Keratinocyte (primary cell): Measurements from ENCODE around the gene NOM1. TPM values are rescaled to one million over a fixed set of nuclear protein-coding genes. Genes with fewer than 3 reads are reported as not detected.

ENCODE experiments used
- DNase-seq: peaks from one replicate; pipeline ENCODE4 v3.0.0-alpha.2; 2011; ENCODE audit warnings: low read depth, missing footprints, low spot score
- FAIRE-seq: peaks from 2 replicates; lab custom pipeline; 2011; peaks lifted over from hg19 to GRCh38; lab: Jason Lieb, UNC
- H2AFZ ChIP-seq: 2 replicates; pipeline ENCODE4 v1.6.0; 2012; ENCODE audit warnings: low read length, control low read depth, inconsistent platforms; ENCODE audit not compliant: control insufficient read depth
- H3K27ac ChIP-seq: 2 replicates; pipeline ENCODE4 v1.5.1; 2011; ENCODE audit warnings: low read length; ENCODE audit not compliant: control insufficient read depth, insufficient read depth
- H3K27me3 ChIP-seq: 3 replicates; pipeline ENCODE4 v1.6.0; 2011; ENCODE audit warnings: low read length; ENCODE audit not compliant: control insufficient read depth, insufficient read depth; ENCODE audit errors: extremely low read depth
- H3K36me3 ChIP-seq, 2 experiments: 2 replicates in 1 of 2; 3 replicates in 1 of 2; pipeline ENCODE4 v1.5.1; 2011; ENCODE audit warnings: low read length in 2 of 2, mild to moderate bottlenecking in 1 of 2; ENCODE audit not compliant: control insufficient read depth in 2 of 2, insufficient read depth in 2 of 2; ENCODE audit errors: extremely low read depth in 1 of 2
- H3K4me1 ChIP-seq: 3 replicates; pipeline ENCODE4 v1.5.1; 2011; ENCODE audit warnings: low read length; ENCODE audit not compliant: control insufficient read depth, insufficient read depth; ENCODE audit errors: extremely low read depth
- H3K4me2 ChIP-seq: 3 replicates; pipeline ENCODE4 v1.6.0; 2011; ENCODE audit warnings: low read depth, low read length; ENCODE audit not compliant: control insufficient read depth, insufficient read depth; ENCODE audit errors: extremely low read depth
- H3K4me3 ChIP-seq, 3 experiments: fragments of 200-600 bp in 1 of 3; sonication (generic) in 1 of 3; 2 replicates in 2 of 3; 3 replicates in 1 of 3; pipeline ENCODE4 v1.5.1; 2011 to 2016; ENCODE audit warnings: low read length in 3 of 3, mild to moderate bottlenecking in 3 of 3, control low read depth in 2 of 3, inconsistent platforms in 1 of 3, low read depth in 1 of 3, mixed read lengths in 1 of 3, mixed run types in 1 of 3, moderate library complexity in 1 of 3; ENCODE audit not compliant: control insufficient read depth in 2 of 3, insufficient read depth in 2 of 3; ENCODE audit errors: extremely low read depth in 1 of 3
- H3K79me2 ChIP-seq: 2 replicates; pipeline ENCODE4 v1.6.0; 2012; ENCODE audit warnings: low read length; ENCODE audit not compliant: control insufficient read depth, insufficient read depth
- H3K9ac ChIP-seq: 3 replicates; pipeline ENCODE4 v1.6.0; 2011; ENCODE audit warnings: low read length; ENCODE audit not compliant: control insufficient read depth, insufficient read depth; ENCODE audit errors: extremely low read depth
- H3K9me1 ChIP-seq: 3 replicates; pipeline ENCODE4 v1.6.0; 2011; ENCODE audit warnings: low read length; ENCODE audit not compliant: control insufficient read depth, insufficient read depth; ENCODE audit errors: extremely low read depth
- H3K9me3 ChIP-seq: 2 replicates; pipeline ENCODE4 v1.5.1; 2012; ENCODE audit warnings: low read depth, low read length; ENCODE audit not compliant: control insufficient read depth
- H4K20me1 ChIP-seq: 3 replicates; pipeline ENCODE4 v1.6.0; 2011; ENCODE audit warnings: low read length; ENCODE audit not compliant: control insufficient read depth, insufficient read depth; ENCODE audit errors: extremely low read depth
- CTCF ChIP-seq, 3 experiments: IDR thresholded peaks in 1 of 3; conservative IDR thresholded peaks in 1 of 3; optimal IDR thresholded peaks in 1 of 3; 2 replicates in 2 of 3; 3 replicates in 1 of 3; pipeline versions ENCODE3 to v1.5.1; 2011; ENCODE audit warnings: low read length in 3 of 3, mild to moderate bottlenecking in 3 of 3, moderate library complexity in 2 of 3, control low read depth in 1 of 3, inconsistent platforms in 1 of 3; ENCODE audit not compliant: insufficient read depth in 2 of 3; ENCODE audit errors: extremely low read depth in 1 of 3
- EZH2 ChIP-seq: IDR thresholded peaks from one replicate; pipeline ENCODE4 v1.6.1; 2012; ENCODE audit warnings: inconsistent platforms, mild to moderate bottlenecking, low read length, moderate library complexity
- dilution Hi-C: fragments of 300-500 bp; cut with MboI; formaldehyde crosslinking; loops from one replicate; pipeline ENCODE4 v1.7.0; 2020; ENCODE audit warnings: low sequenced_read_pairs; ENCODE audit not compliant: extremely low pct_ligation_motif_present
- polyA plus RNA-seq, 5 experiments: library from polyadenylated mRNA; depleted of rRNA in 3 of 5; stranded (reverse) in 3 of 5; stranded (forward) in 1 of 5; unstranded in 1 of 5; fragments of >200 nt; gene quantifications; 1 replicate in 1 of 5; 2 replicates in 3 of 5; 3 replicates in 1 of 5; pipeline versions ENCODE4 v1.2.1 to v1.2.3, GENCODE V29; 2011 to 2012; ENCODE audit warnings: missing spikeins in 2 of 5, low read depth in 1 of 5, low replicate concordance in 1 of 5

NOM1 gene
- polyA plus RNA-seq, 1 donor (not counting 4 experiments of a cell fraction or from before 2014, with no cell fraction given): 17.1 TPM

DNA sequence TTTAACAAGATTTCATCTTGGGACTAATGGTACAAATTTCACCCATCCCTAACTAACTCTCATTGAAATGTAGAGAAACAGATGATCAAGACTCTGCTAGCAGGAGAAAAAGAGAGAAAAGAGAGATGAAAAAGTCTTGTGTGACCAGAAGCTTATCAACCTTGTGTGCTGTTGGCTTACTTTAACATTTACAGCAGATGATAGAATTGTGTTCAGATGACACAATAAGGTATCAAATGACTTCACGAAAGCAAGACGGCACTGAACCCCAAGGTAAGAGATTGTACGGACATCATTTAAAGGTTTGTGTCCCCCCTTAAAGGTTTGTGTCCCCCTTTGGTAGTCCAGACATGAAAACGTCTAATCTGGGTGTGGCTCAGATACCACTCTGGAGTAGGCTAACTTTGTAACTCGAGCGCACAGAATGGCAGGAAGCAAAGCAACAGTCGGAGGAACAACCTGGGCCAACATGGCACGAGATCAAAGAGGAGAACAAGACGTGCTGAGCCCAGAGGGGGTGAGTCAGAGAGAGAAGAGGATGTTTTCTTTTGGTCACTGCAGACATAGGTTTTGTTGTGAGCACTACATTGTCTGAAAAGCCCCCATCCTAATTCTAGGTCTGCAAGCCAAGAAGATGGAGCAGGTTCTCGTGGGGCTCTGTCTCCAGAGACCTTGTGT is 46.1 kb upstream of the NOM1 start:
- DNase-seq (no peak), FAIRE-seq (peak; percentile 59)
- Histone ChIP-seq H3K4me3 (peak overlapping the region in 1 of 3 experiments; percentile 43), H3K9ac (no peak overlapping the region), H3K27ac (no peak overlapping the region), H3K27me3 (no peaks in the 10 kb centered on the region), H4K20me1 (no peaks in the 10 kb centered on the region), H2AFZ (peak overlapping the region; percentile 94), H3K9me3 (no peaks in the 10 kb centered on the region), H3K4me1 (peaks cover 10% of the 10 kb centered on the region), H3K4me2 (peak overlapping the region; percentile 77), H3K79me2 (no peaks in the 10 kb centered on the region), H3K9me1 (no peaks in the 10 kb centered on the region), H3K36me3 (no peaks in the 10 kb centered on the region)
- TF ChIP-seq EZH2 (no peak), CTCF (optimal IDR thresholded peaks at IDR 0.05 in 1 of 3, IDR thresholded peaks at IDR 0.05 in 1 of 3, conservative IDR thresholded peaks at IDR 0.05 in 1 of 3; ENCODE audit: extremely low read depth in 1 of 3, insufficient read depth in 2 of 3, low read length in 3 of 3) (no peak)
- dilution Hi-C loops: no loop called here

DNA sequence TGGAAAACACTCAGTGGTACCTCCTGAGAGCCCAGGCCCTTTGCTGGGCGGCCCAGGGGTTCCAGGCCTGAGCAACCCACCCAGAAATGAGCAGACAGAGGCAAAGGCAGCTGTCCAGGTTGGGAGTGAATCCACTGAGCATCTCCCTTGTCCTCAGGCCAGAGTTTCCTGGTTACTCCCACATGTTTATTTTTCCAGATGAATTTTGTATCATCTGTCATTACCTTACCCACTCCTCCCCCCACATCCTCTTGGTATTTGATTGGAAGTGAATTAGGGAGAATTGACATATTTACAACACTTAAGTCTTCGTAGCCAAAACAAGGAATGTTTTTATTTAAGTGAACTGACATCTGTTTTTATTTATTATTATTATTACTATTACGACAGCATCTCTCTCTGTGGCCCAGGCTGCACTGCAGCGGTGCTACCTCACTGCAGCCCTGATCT is 43.3 kb upstream of the NOM1 start:
- H3K27ac ChIP-seq: no peak overlapping the region
- H3K36me3 ChIP-seq: no peaks in the 10 kb centered on the region
- FAIRE-seq (no peak), DNase-seq (no peak)
- no peak overlapping the region for H3K9ac ChIP-seq
- H3K4me3 ChIP-seq: no peak overlapping the region
- H3K79me2 ChIP-seq: no peaks in the 10 kb centered on the region
- TF ChIP-seq EZH2: no peak
- no peak for TF ChIP-seq CTCF (optimal IDR thresholded peaks at IDR 0.05 in 1 of 3, IDR thresholded peaks at IDR 0.05 in 1 of 3, conservative IDR thresholded peaks at IDR 0.05 in 1 of 3; ENCODE audit: extremely low read depth in 1 of 3, insufficient read depth in 2 of 3, low read length in 3 of 3)
- H3K9me1 ChIP-seq: no peaks in the 10 kb centered on the region
- H3K27me3 ChIP-seq: no peaks in the 10 kb centered on the region
- no peak overlapping the region for H2AFZ ChIP-seq
- H3K4me1 ChIP-seq: peaks cover 10% of the 10 kb centered on the region
- dilution Hi-C loops: no loop called here
- H3K4me2 ChIP-seq: no peak overlapping the region
- no peaks in the 10 kb centered on the region for H4K20me1 ChIP-seq
- H3K9me3 ChIP-seq: no peaks in the 10 kb centered on the region
